ENCODE results near the gene AHRR. TPM values are rescaled to one million over a fixed set of nuclear protein-coding genes. Genes with fewer than 3 reads are reported as not detected.

Gene AHRR
- total RNA-seq, 1 experiment from 2014 or later: 2.2 TPM

GRCh38 chr5:470961-471749 lies 149.6 kb downstream of the AHRR start:
- Histone ChIP-seq H2BK12ac (ENCODE audit: insufficient read length, low read depth, low read length) (no peak overlapping the region), H3K79me1 (ENCODE audit: insufficient read depth, low read depth, low read length, poor library complexity, severe bottlenecking) (no peaks in the 10 kb centered on the region), H4K20me1 (ENCODE audit: control insufficient read depth, insufficient read depth, insufficient read length) (no peaks in the 10 kb centered on the region), H3T11ph (ENCODE audit: low read length) (no peak overlapping the region), H4K8ac (replicated peaks; ENCODE audit: insufficient read length, low read depth, low read length) (no peak overlapping the region), H3K27me3 (ENCODE audit: insufficient read depth, low read length) (peaks cover 20% of the 10 kb centered on the region; the same call in 1 of the 2 replicates), H2BK20ac (ENCODE audit: low read depth, low read length, poor library complexity, severe bottlenecking) (no peak overlapping the region), H4K91ac (ENCODE audit: insufficient read length, low read depth, low read length) (no peak overlapping the region), H4K5ac (ENCODE audit: insufficient read length, low read depth, low read length) (no peak overlapping the region), H3K9me3 (ENCODE audit: control insufficient read depth, low read depth, low read length) (no peaks in the 10 kb centered on the region), H2AK5ac (ENCODE audit: insufficient read length, low read length) (no peak overlapping the region), H3K56ac (ENCODE audit: insufficient read length, low read depth, low read length) (no peak overlapping the region), H3K4me2 (ENCODE audit: insufficient read depth, insufficient read length, low read length) (no peak overlapping the region), H3K18ac (ENCODE audit: insufficient read length, low read depth, low read length) (no peak overlapping the region), H3K23ac (ENCODE audit: insufficient read length, low read depth, low read length) (no peak overlapping the region), H3K27ac (ENCODE audit: insufficient read length, low read depth, low read length) (no peak overlapping the region), H2BK5ac (ENCODE audit: insufficient read length, low read length) (no peak overlapping the region), H3K4ac (ENCODE audit: low read depth, low read length) (no peak overlapping the region), H2BK120ac (ENCODE audit: low read depth, low read length, poor library complexity, severe bottlenecking) (no peak overlapping the region), H2AFZ (ENCODE audit: low read length) (no peak overlapping the region), H3K14ac (ENCODE audit: insufficient read depth, low read length) (no peak overlapping the region), H3K79me2 (ENCODE audit: insufficient read depth, low read length) (no peaks in the 10 kb centered on the region), H2BK15ac (ENCODE audit: low read depth, low read length) (no peak overlapping the region), H3K23me2 (ENCODE audit: insufficient read length, low read depth, low read length, poor library complexity, severe bottlenecking) (peaks cover 16% of the 10 kb centered on the region), H3K9ac (ENCODE audit: extremely low read depth, insufficient read length, low read length) (no peak overlapping the region), H3K4me1 (ENCODE audit: insufficient read depth, low read length) (no peaks in the 10 kb centered on the region)
- Mint-ChIP-seq H3K4me3 (peak overlapping the region; percentile 60 to 75), H3K27me3 (ENCODE audit: low read depth) (peaks cover 25% of the 10 kb centered on the region), H3K4me1 (peaks cover 7 to 11% of the 10 kb centered on the region in 2 experiments), H3K36me3 (ENCODE audit: insufficient read depth in 1 of 3, low read depth in 3 of 3) (peaks cover 0 to 8% (median 0%) of the 10 kb centered on the region in 3 experiments; a peak in 3 of 7 replicates), H3K9me3 (no peaks in the 10 kb centered on the region), H3K27ac (peak overlapping the region in 1 of 3 experiments; percentile 79; a peak in 2 of 7 replicates)
- DNase-seq: no peak
- no CpG with 5 or more reads among the region's 31 CpGs for WGBS (ENCODE audit: extremely low coverage, insufficient read length, low lambda C conversion rate)
- TF ChIP-seq CTCF (conservative IDR thresholded peaks at IDR 0.05): no peak
